K562 (cell line): ENCODE data around the gene RPS6KA4. TPM values are rescaled to one million over a fixed set of nuclear protein-coding genes. Genes with fewer than 3 reads are reported as not detected.

Experiments used
- ATF2 ChIP-seq: sonication (generic); formaldehyde crosslinking; IDR thresholded peaks from 2 replicates; pipeline ENCODE4 v1.8.1; 2022; ENCODE audit warnings: missing genetic modification reagents
- ESRRA ChIP-seq: fragments of 450-650 bp; IDR thresholded peaks from 2 replicates; pipeline ENCODE4 v1.6.1; 2014; ENCODE audit warnings: low read depth, mild to moderate bottlenecking, moderate library complexity, borderline replicate concordance
- FOXJ2 ChIP-seq: fragments of 200-800 bp; sonication (Bioruptor generic); IDR thresholded peaks from 2 replicates; pipeline ENCODE4 v1.6.1; 2016; ENCODE audit warnings: missing genetic modification characterization, missing compliant biosample characterization
- HIVEP1 ChIP-seq: fragments of 250-450 bp; sonication (Bioruptor Pico); IDR thresholded peaks from 2 replicates; pipeline ENCODE4 v1.4.0; 2020; ENCODE audit warnings: mild to moderate bottlenecking
- JUND ChIP-seq, 2 experiments: IDR thresholded peaks; 2 replicates in 1 of 2; 3 replicates in 1 of 2; pipeline ENCODE4 v1.6.1; 2011; ENCODE audit warnings: borderline replicate concordance in 2 of 2, low read depth in 2 of 2, low read length in 2 of 2, improper control_type of control experiment in 1 of 2, missing biosample characterization in 1 of 2, missing genetic modification characterization in 1 of 2, missing genetic modification reagents in 1 of 2
- KDM4B ChIP-seq, 2 experiments: fragments of 450-650 bp in 1 of 2; sonication (generic) in 1 of 2; IDR thresholded peaks; 2 replicates each; pipeline ENCODE4 v1.6.1; 2016 to 2017; ENCODE audit warnings: borderline replicate concordance in 2 of 2, antibody characterized with exemption in 1 of 2, low read depth in 1 of 2, mild to moderate bottlenecking in 1 of 2
- NR2C2 ChIP-seq, 2 experiments: fragments of 200-800 bp in 1 of 2; sonication (Bioruptor generic) in 1 of 2; sonication (generic) in 1 of 2; formaldehyde crosslinking in 1 of 2; IDR thresholded peaks; 2 replicates each; pipeline versions ENCODE4 v1.6.1 to v1.8.0; 2016 to 2022; ENCODE audit warnings: mild to moderate bottlenecking in 1 of 2, missing compliant biosample characterization in 1 of 2, missing genetic modification characterization in 1 of 2, missing genetic modification reagents in 1 of 2
- POLR2A ChIP-seq: fragments of 450-650 bp; conservative IDR thresholded peaks from 2 replicates; pipeline ENCODE4 v1.6.1; 2016
- RBFOX2 ChIP-seq: fragments of 200-400 bp; formaldehyde crosslinking; IDR thresholded peaks from 2 replicates; pipeline ENCODE4 v1.6.1; 2017; ENCODE audit warnings: low read depth, mild to moderate bottlenecking, low read length, moderate library complexity
- SETDB1 ChIP-seq: IDR thresholded peaks from one replicate; pipeline ENCODE4 v1.6.1; 2012; ENCODE audit warnings: low read length, control low read depth, inconsistent platforms
- SPI1 ChIP-seq: IDR thresholded peaks from 2 replicates; pipeline ENCODE4 v1.6.1; 2011; ENCODE audit warnings: low read depth, low read length, control low read depth, borderline replicate concordance
- SRSF3 ChIP-seq: fragments of 200-400 bp; formaldehyde crosslinking; IDR thresholded peaks from 2 replicates; pipeline ENCODE4 v1.6.1; 2016; ENCODE audit warnings: mild to moderate bottlenecking, low read length, moderate library complexity; ENCODE audit not compliant: insufficient read depth
- STAT6 ChIP-seq: sonication (generic); formaldehyde crosslinking; IDR thresholded peaks from 2 replicates; pipeline ENCODE4 v1.8.1; 2023; ENCODE audit warnings: mild to moderate bottlenecking, missing genetic modification reagents
- ZBTB33 ChIP-seq: sonication (generic); formaldehyde crosslinking; IDR thresholded peaks from 2 replicates; pipeline ENCODE4 v1.8.1; 2023; ENCODE audit warnings: mild to moderate bottlenecking, missing genetic modification reagents
- ZNF592 ChIP-seq: fragments of 450-650 bp; IDR thresholded peaks from 2 replicates; pipeline ENCODE4 v1.6.1; 2017; ENCODE audit warnings: antibody characterized with exemption, mild to moderate bottlenecking
- polyA plus RNA-seq, 8 experiments: library from polyadenylated mRNA; depleted of rRNA in 4 of 8; stranded (reverse) in 5 of 8; unstranded in 3 of 8; fragments of >200 nt; fragmentation: Nextera tagmentation in 2 of 8; fragmentation: Illumina TruSeq in 1 of 8; extraction: Ambion mirVana in 2 of 8; extraction: Trizol in 1 of 8; gene quantifications; 2 replicates each; pipeline versions ENCODE4 v1.2.1 to v1.2.3, GENCODE V29; 2011 to 2014; ENCODE audit warnings: inconsistent platforms in 1 of 8, missing spikeins in 1 of 8
- total RNA-seq, 7 experiments: library from RNA; depleted of rRNA in 6 of 7; stranded (reverse); fragments of >200 nt in 6 of 7; fragmentation: Illumina TruSeq in 2 of 7; extraction: Trizol in 2 of 7; gene quantifications; 2 replicates each; pipeline versions ENCODE4 v1.2.1 to v1.2.3, GENCODE V29; 2011 to 2021; ENCODE audit warnings: low replicate concordance in 1 of 7

RPS6KA4 gene
- total and polyA plus RNA-seq, 9 of the 15 experiments (the other 6 are each of a cell fraction or from before 2014, with no cell fraction given): 0.15 to 23.8 (median 9.8) TPM

- TF ChIP-seq ZBTB33 (CRISPR knock-in tag) (peak; percentile 46; the same call in 1 of the 2 replicates), ZNF592 (peak; percentile 93), HIVEP1 (CRISPR knock-in tag) (peak; percentile 92), JUND (IDR thresholded peaks at IDR 0.05; ENCODE audit: borderline replicate concordance, low read depth, low read length) (peak; percentile 95), JUND (tag; IDR thresholded peaks at IDR 0.05; ENCODE audit: borderline replicate concordance, low read depth, low read length) (peak; percentile 94), NR2C2 (CRISPR knock-in tag; IDR thresholded peaks at IDR 0.05) (no peak), NR2C2 (tag; IDR thresholded peaks at IDR 0.05) (peak; percentile 83), RBFOX2 (peak; percentile 80), STAT6 (CRISPR knock-in tag) (no peak), KDM4B (IDR thresholded peaks at IDR 0.05; ENCODE audit: borderline replicate concordance in 2 of 2, low read depth in 1 of 2) (no peak), SPI1 (peak; percentile 71; the same call in 1 of the 2 replicates), SRSF3 (0 out of 2 replicates have a peak, but pooled peaks have one; percentile 58), ATF2 (no peak), FOXJ2 (tag) (no peak), POLR2A (peak; percentile 66), SETDB1 (no peak), ESRRA (peak; percentile 88)
Observed at GRCh38 chr11:64355078-64355940, 3.7 kb upstream of the RPS6KA4 start (continued).
